SK-MEL-5 (cell line): ENCODE results near the gene MSL3. TPM values are rescaled to one million over a fixed set of nuclear protein-coding genes. Genes with fewer than 3 reads are reported as not detected.
A peak's percentile ranks its signal among the peaks of the same experiment; 100 is the strongest.

Source experiments
- DNase-seq: peaks from one replicate; pipeline ENCODE4 v3.0.0-alpha.2; 2016; ENCODE audit warnings: low read depth, low spot score
- in situ Hi-C: cut with HindIII; loops from 2 replicates; pipeline ENCODE4 v1.10.0; 2016; ENCODE audit warnings: low sequenced_read_pairs, high pct_unique_total_duplicates, low pct_unique_long_range_greater_than_20kb
- total RNA-seq: library from RNA; depleted of rRNA; stranded (reverse); fragments of >200 nt; shearing (Covaris generic); gene quantifications from 2 replicates; pipeline ENCODE4 v1.2.3, GENCODE V29; 2014

MSL3 gene
- total RNA-seq, 1 experiment from 2014 or later, result 17.4 TPM

- in situ Hi-C loops, result no loop called here
- no peak for DNase-seq
Measured at GRCh38 chrX:11756354-11757318, 1.4 kb upstream of the MSL3 start.

- in situ Hi-C loops, result no loop called here
- no peak for DNase-seq
Measured at GRCh38 chrX:11757397-11757718, 679 bp upstream of the MSL3 start.

- in situ Hi-C loops, result no loop called here
- DNase-seq, result peak; percentile 81
Measured at GRCh38 chrX:11758400-11759171, 549 bp downstream of the MSL3 start.

- in situ Hi-C loops, result no loop called here
- DNase-seq, result no peak
Measured at GRCh38 chrX:11759172-11759460, 1.1 kb downstream of the MSL3 start.

- peak; percentile 94 for DNase-seq
- in situ Hi-C loops, result no loop called here
Measured at GRCh38 chrX:11759461-11760311, 1.6 kb downstream of the MSL3 start.

- no peak for DNase-seq
- in situ Hi-C loops, result no loop called here
Measured at GRCh38 chrX:11760958-11761357, 2.9 kb downstream of the MSL3 start.

GRCh38 chrX:11764602-11765067 lies 6.6 kb downstream of the MSL3 start:
- in situ Hi-C loops, result no loop called here
- DNase-seq, result no peak

- in situ Hi-C loops, result no loop called here
- DNase-seq, result no peak
Measured at GRCh38 chrX:11765449-11765848, 7.4 kb downstream of the MSL3 start.

GRCh38 chrX:11766487-11766886 lies 8.4 kb downstream of the MSL3 start:
- in situ Hi-C loops, result no loop called here

GRCh38 chrX:11768039-11768438 lies 10.0 kb downstream of the MSL3 start:
- in situ Hi-C loops, result no loop called here
- no peak for DNase-seq

More at GRCh38 chrX:11766487-11766886, 8.4 kb downstream of the MSL3 start:
- DNase-seq, result no peak

- peak; percentile 59 for DNase-seq
- in situ Hi-C loops, result no loop called here
Measured at GRCh38 chrX:11770320-11770719, 12.3 kb downstream of the MSL3 start.

- in situ Hi-C loops, result no loop called here
- DNase-seq, result no peak
Measured at GRCh38 chrX:11778230-11778629, 20.2 kb downstream of the MSL3 start.

GRCh38 chrX:11781133-11781532 lies 23.1 kb downstream of the MSL3 start:
- no peak for DNase-seq
- in situ Hi-C loops, result no loop called here

- no peak for DNase-seq
- in situ Hi-C loops, result no loop called here
Measured at GRCh38 chrX:11781734-11782370, 23.8 kb downstream of the MSL3 start.

GRCh38 chrX:11784543-11784942 lies 26.5 kb downstream of the MSL3 start:
- DNase-seq, result no peak
- in situ Hi-C loops, result no loop called here

GRCh38 chrX:11786862-11787261 lies 28.8 kb downstream of the MSL3 start:
- in situ Hi-C loops, result no loop called here
- DNase-seq, result peak; percentile 25

GRCh38 chrX:11787564-11787963 lies 29.5 kb downstream of the MSL3 start:
- peak; percentile 75 for DNase-seq
- in situ Hi-C loops, result no loop called here

GRCh38 chrX:11789809-11790208 lies 31.8 kb downstream of the MSL3 start:
- in situ Hi-C loops, result no loop called here

More at GRCh38 chrX:11789809-11790208, 31.8 kb downstream of the MSL3 start:
- DNase-seq, result no peak
